Measurements from ENCODE around the gene STN1.

STN1 gene

DNA sequence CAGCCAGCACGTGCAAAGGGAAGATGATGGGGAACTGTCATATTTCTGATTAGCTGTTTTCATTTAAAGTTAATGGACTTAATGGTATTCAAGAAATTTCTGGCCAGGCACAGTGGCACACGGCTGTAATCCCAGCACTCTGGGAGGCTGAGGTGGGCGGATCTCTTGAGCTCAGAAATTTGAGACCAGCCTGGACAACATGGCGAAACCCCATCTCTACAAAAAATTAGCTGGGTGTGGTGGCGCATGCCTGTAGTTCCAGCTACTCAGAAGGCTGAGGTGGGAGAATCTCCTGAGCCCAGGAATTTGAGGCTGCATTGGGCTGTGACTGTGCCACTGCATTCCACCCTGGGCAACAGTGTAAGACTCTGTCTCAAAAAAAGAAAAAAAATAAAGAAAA, 18.7 kb downstream of the STN1 start:
- Histone ChIP-seq H3K36me3 (ENCODE audit: control insufficient read depth, insufficient read depth, low read length) (peaks cover 59% of the 10 kb centered on the region), H3K27me3 (replicated peaks; ENCODE audit: control insufficient read depth, insufficient read depth, low read length, poor library complexity, severe bottlenecking) (no peaks in the 10 kb centered on the region)

DNA sequence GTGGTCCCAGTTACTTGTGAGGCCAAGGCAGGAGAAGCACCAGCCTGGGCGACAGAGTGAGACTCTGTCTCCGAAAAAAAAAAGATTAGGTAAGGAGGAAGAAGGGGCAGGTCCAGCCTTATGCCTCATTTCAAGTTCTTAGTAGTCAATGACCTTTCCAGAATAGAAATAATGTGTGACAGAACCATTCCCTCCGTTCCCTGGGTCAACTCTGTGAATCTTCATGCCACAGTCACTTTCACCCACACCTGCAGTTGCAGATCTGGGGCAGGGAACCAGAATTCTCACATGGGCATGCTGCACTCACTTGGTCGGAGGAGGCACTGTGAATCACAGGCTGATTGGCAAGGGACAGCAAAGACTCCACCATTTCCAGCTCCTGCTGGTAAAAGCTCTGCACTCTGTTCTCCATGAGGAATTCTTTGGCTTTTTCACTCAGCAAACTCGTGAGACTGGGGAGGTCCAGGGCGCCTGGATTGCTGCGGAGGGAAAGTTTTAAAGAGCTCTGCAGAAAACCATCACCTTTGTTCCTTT, 20.7 kb downstream of the STN1 start:
- Histone ChIP-seq H3K4me1 (ENCODE audit: control insufficient read depth, insufficient read depth, low read length, poor library complexity, severe bottlenecking) (peaks cover 29% of the 10 kb centered on the region), H3K27me3 (replicated peaks; ENCODE audit: control insufficient read depth, insufficient read depth, low read length, poor library complexity, severe bottlenecking) (no peaks in the 10 kb centered on the region), H3K4me3 (ENCODE audit: insufficient read depth, low read depth, low read length, poor library complexity, severe bottlenecking) (no peak overlapping the region), H3K27ac (ENCODE audit: insufficient read depth, low read length, poor library complexity, severe bottlenecking) (no peak overlapping the region), H3K36me3 (ENCODE audit: control insufficient read depth, insufficient read depth, low read length) (peaks cover 56% of the 10 kb centered on the region), H3K9me3 (ENCODE audit: control insufficient read depth, low read length) (no peaks in the 10 kb centered on the region)
- DNase-seq: no peak

More for the DNA sequence above, 18.7 kb downstream of the STN1 start:
- no peak for DNase-seq
- Histone ChIP-seq H3K27ac (ENCODE audit: insufficient read depth, low read length, poor library complexity, severe bottlenecking) (no peak overlapping the region), H3K4me3 (ENCODE audit: insufficient read depth, low read depth, low read length, poor library complexity, severe bottlenecking) (no peak overlapping the region), H3K4me1 (ENCODE audit: control insufficient read depth, insufficient read depth, low read length, poor library complexity, severe bottlenecking) (peaks cover 31% of the 10 kb centered on the region), H3K9me3 (ENCODE audit: control insufficient read depth, low read length) (no peaks in the 10 kb centered on the region)

DNA sequence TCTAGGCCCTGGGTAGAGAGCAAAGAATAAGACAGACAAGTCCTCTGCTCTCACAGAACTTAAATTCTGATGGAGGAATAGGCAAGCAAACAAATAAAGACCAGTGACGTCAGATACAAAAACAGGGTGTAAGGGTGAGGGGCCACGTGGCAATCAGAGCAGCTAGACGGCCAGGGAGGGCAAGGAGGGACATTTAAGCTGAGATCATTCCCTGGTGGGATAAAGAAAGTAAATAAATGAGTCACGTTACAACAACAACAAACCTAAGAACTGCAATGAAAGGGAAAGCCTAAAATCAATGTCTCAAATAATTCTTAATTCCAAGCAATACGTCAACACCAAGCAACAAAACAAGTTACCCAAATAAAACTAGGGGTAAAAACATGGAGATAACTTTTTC, 21.8 kb downstream of the STN1 start:
- Histone ChIP-seq H3K27me3 (replicated peaks; ENCODE audit: control insufficient read depth, insufficient read depth, low read length, poor library complexity, severe bottlenecking) (no peaks in the 10 kb centered on the region), H3K36me3 (ENCODE audit: control insufficient read depth, insufficient read depth, low read length) (peaks cover 64% of the 10 kb centered on the region), H3K9me3 (ENCODE audit: control insufficient read depth, low read length) (no peaks in the 10 kb centered on the region), H3K27ac (ENCODE audit: insufficient read depth, low read length, poor library complexity, severe bottlenecking) (no peak overlapping the region), H3K4me1 (ENCODE audit: control insufficient read depth, insufficient read depth, low read length, poor library complexity, severe bottlenecking) (peaks cover 23% of the 10 kb centered on the region), H3K4me3 (ENCODE audit: insufficient read depth, low read depth, low read length, poor library complexity, severe bottlenecking) (no peak overlapping the region)
- DNase-seq: no peak

DNA sequence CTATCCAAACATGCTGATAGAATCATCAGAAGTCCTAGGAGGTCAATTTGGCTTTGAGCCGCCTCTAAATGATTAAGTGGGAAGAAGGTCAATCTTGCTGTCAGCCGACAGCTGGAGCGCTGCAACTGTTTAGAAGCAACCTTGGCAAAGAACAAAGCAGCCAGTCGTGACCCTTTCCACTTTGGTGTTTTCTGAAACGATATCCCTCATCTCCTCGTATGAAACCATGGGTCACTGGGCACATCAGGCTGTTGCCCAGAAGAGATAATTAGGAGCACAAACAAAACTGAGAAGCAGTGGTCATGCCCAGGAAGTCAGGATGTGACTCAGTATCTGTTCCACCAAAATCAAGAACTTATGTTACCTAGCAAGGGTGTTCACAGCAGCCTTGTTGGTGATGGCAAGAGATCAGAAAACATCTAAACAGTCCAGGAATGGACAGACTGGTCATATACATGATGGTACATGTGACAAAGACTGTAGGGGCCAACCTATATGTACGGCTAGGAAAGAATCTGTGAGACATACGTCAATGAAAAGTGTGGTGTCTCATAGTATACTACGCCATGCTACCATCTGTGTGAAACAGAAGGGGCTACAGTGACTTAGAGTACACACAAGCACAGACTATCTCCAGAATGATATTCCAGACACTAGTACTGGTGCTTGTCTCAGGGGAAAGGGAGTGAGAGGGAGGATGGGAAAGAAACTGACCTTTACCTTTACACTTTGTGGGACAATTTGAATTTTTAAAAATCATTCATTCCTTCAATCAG, 22.4 kb downstream of the STN1 start:
- no peak for DNase-seq
- Histone ChIP-seq H3K27me3 (replicated peaks; ENCODE audit: control insufficient read depth, insufficient read depth, low read length, poor library complexity, severe bottlenecking) (no peaks in the 10 kb centered on the region), H3K27ac (ENCODE audit: insufficient read depth, low read length, poor library complexity, severe bottlenecking) (peak overlapping the region; percentile 42), H3K36me3 (ENCODE audit: control insufficient read depth, insufficient read depth, low read length) (peaks cover 69% of the 10 kb centered on the region), H3K4me3 (ENCODE audit: insufficient read depth, low read depth, low read length, poor library complexity, severe bottlenecking) (no peak overlapping the region), H3K4me1 (ENCODE audit: control insufficient read depth, insufficient read depth, low read length, poor library complexity, severe bottlenecking) (peaks cover 23% of the 10 kb centered on the region), H3K9me3 (ENCODE audit: control insufficient read depth, low read length) (no peaks in the 10 kb centered on the region)

DNA sequence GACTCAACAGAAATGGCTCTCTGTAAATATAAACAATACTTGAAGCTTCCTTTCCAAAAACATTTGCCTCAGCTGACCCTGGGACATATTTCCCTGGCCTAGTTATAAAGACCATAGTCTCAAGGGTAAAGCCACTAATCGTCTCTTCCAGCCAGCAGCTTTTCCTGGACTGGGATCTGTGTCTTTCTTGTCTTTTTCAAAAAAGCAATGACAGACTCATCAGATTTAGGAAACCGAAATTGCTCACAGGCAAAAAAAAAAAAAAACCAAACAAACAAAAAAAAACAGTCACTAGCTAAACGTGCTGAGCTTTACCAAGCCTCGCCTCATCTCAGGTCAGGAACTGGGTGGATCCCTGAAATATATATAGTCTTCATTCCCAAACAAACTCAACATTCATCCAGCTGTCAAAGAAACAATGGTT, 23.5 kb downstream of the STN1 start:
- Histone ChIP-seq H3K27me3 (replicated peaks; ENCODE audit: control insufficient read depth, insufficient read depth, low read length, poor library complexity, severe bottlenecking) (no peaks in the 10 kb centered on the region), H3K27ac (ENCODE audit: insufficient read depth, low read length, poor library complexity, severe bottlenecking) (peak overlapping the region; percentile 42), H3K4me1 (ENCODE audit: control insufficient read depth, insufficient read depth, low read length, poor library complexity, severe bottlenecking) (peaks cover 23% of the 10 kb centered on the region), H3K36me3 (ENCODE audit: control insufficient read depth, insufficient read depth, low read length) (peaks cover 66% of the 10 kb centered on the region), H3K9me3 (ENCODE audit: control insufficient read depth, low read length) (no peaks in the 10 kb centered on the region), H3K4me3 (ENCODE audit: insufficient read depth, low read depth, low read length, poor library complexity, severe bottlenecking) (no peak overlapping the region)
- DNase-seq: no peak

DNA sequence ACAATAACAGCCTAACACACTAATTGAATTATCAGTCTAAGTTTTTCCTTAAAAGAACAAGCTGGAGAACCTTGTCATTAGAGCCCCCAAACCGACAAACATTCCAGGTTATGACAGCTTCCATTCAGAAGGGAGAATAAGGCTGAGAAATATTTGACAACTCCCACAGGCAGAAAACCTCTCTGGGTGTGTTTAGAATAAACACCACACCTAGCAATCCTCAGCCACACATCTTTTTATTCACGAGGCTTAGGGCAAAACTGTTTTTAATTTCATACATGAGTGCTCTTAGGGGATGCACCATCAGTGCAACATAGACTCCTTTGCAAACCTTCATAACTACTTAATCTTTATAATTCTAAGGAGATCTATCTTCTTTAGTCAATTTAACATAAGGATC, 24.2 kb downstream of the STN1 start:
- no peaks in the 10 kb centered on the region for H3K27me3 ChIP-seq (replicated peaks; ENCODE audit: control insufficient read depth, insufficient read depth, low read length, poor library complexity, severe bottlenecking)
- peaks cover 23% of the 10 kb centered on the region for H3K4me1 ChIP-seq (ENCODE audit: control insufficient read depth, insufficient read depth, low read length, poor library complexity, severe bottlenecking)
- H3K27ac ChIP-seq (ENCODE audit: insufficient read depth, low read length, poor library complexity, severe bottlenecking): peak overlapping the region; percentile 42
- no peak overlapping the region for H3K4me3 ChIP-seq (ENCODE audit: insufficient read depth, low read depth, low read length, poor library complexity, severe bottlenecking)
- peaks cover 59% of the 10 kb centered on the region for H3K36me3 ChIP-seq (ENCODE audit: control insufficient read depth, insufficient read depth, low read length)
- DNase-seq: no peak
- no peaks in the 10 kb centered on the region for H3K9me3 ChIP-seq (ENCODE audit: control insufficient read depth, low read length)

DNA sequence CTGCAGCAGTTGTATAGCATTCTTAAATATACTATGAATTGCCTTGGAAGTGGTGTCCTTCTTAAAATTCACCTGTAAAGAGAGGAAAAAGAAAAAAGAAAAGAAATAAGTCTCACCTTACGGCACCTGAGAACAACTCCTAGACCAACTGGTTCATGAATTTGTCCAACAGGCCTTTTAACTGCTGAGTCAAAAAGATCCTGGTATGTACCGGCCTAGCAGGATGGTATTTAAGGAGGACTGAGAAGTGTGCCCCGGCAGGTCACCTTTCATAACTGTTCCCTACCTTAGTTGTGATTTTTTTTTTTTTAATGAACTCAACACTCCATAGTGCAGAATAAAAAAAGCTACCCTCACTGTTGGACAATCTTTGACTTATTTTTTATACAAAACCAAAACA, 25.8 kb downstream of the STN1 start:
- H3K27ac ChIP-seq (ENCODE audit: insufficient read depth, low read length, poor library complexity, severe bottlenecking): no peak overlapping the region
- H3K4me1 ChIP-seq (ENCODE audit: control insufficient read depth, insufficient read depth, low read length, poor library complexity, severe bottlenecking): peaks cover 23% of the 10 kb centered on the region
- no peaks in the 10 kb centered on the region for H3K27me3 ChIP-seq (replicated peaks; ENCODE audit: control insufficient read depth, insufficient read depth, low read length, poor library complexity, severe bottlenecking)

DNA sequence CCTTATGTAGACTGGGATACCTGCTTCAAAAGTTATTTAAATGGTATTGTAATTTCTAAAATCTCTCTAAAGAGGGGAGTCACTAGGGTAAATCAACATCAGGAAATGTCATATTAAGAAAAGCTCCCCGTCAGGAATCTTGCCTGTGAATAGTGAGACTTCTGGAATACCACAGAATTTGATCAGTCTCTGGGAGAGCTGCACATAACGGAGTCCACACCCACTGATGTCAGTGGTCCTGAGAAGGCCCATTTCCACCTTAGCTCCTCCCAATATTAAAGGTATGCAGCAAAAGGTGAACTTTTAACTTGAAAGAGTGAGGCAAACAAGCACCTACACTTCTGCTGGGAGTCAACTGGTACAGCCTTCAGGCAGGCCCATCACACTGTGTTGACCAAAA, 27.3 kb downstream of the STN1 start:
- peaks cover 54% of the 10 kb centered on the region for H3K36me3 ChIP-seq (ENCODE audit: control insufficient read depth, insufficient read depth, low read length)
- no peaks in the 10 kb centered on the region for H3K27me3 ChIP-seq (replicated peaks; ENCODE audit: control insufficient read depth, insufficient read depth, low read length, poor library complexity, severe bottlenecking)
- H3K9me3 ChIP-seq (ENCODE audit: control insufficient read depth, low read length): no peaks in the 10 kb centered on the region
- H3K27ac ChIP-seq (ENCODE audit: insufficient read depth, low read length, poor library complexity, severe bottlenecking): peak overlapping the region; percentile 29
- DNase-seq: no peak
- no peak overlapping the region for H3K4me3 ChIP-seq (ENCODE audit: insufficient read depth, low read depth, low read length, poor library complexity, severe bottlenecking)
- peaks cover 15% of the 10 kb centered on the region for H3K4me1 ChIP-seq (ENCODE audit: control insufficient read depth, insufficient read depth, low read length, poor library complexity, severe bottlenecking)

More for the DNA sequence above, 25.8 kb downstream of the STN1 start:
- H3K36me3 ChIP-seq (ENCODE audit: control insufficient read depth, insufficient read depth, low read length): peaks cover 54% of the 10 kb centered on the region
- no peak for DNase-seq
- H3K4me3 ChIP-seq (ENCODE audit: insufficient read depth, low read depth, low read length, poor library complexity, severe bottlenecking): no peak overlapping the region
- no peaks in the 10 kb centered on the region for H3K9me3 ChIP-seq (ENCODE audit: control insufficient read depth, low read length)

DNA sequence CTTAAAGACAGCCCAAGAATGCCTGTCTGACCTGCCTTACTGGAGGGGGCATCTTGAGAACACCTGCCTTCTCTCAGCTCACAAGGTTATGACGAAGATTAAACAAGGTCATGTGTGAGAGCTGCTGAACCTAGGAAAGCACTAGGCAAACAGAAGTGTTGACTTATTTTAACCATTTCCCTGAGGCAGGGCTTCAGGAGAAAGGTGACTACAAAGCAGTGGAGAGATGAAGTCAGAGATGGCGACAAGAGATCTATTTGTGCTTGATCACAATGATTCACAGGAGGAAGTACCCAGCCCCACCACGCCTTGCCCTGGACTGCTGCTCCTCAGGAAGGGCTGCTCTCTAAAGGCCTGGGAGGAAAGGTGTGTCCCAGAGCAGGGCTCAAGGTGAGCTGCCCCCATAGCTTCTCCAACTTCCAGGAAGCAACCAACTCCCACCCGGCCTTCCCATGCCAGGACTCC, 27.8 kb downstream of the STN1 start:
- no peaks in the 10 kb centered on the region for H3K27me3 ChIP-seq (replicated peaks; ENCODE audit: control insufficient read depth, insufficient read depth, low read length, poor library complexity, severe bottlenecking)
- no peaks in the 10 kb centered on the region for H3K9me3 ChIP-seq (ENCODE audit: control insufficient read depth, low read length)
- H3K27ac ChIP-seq (ENCODE audit: insufficient read depth, low read length, poor library complexity, severe bottlenecking): peak overlapping the region; percentile 29
- no peak for DNase-seq
- H3K36me3 ChIP-seq (ENCODE audit: control insufficient read depth, insufficient read depth, low read length): peaks cover 54% of the 10 kb centered on the region
- no peak overlapping the region for H3K4me3 ChIP-seq (ENCODE audit: insufficient read depth, low read depth, low read length, poor library complexity, severe bottlenecking)
- H3K4me1 ChIP-seq (ENCODE audit: control insufficient read depth, insufficient read depth, low read length, poor library complexity, severe bottlenecking): peaks cover 10% of the 10 kb centered on the region

DNA sequence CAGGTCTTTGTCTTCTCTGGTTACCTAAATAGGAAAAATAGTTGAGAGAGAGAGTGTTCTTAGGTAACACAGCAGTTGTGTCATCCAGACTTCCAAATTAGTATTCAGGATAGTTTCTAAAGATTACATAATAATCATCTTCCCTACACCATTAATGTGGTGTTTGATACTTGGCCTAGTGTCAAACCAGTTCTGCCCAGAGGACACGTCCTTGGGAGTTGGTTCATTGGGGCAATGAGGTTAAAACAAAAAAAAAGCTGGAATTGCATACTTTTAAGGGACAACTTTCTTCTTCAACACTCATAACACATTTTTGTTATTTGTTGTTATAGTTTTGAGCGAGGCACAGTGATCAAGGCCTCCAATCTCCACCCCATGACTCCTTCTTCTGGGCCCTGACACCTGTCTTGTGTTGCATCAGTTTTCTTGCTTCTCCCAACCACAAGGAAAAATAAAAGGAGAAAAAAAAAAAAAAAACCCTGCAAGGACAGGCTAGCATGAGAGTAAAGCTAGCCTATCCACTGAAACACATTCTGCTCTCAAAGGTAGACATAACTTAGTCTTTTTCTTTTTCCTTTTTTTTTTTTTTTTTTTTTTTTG, 28.8 kb downstream of the STN1 start:
- Histone ChIP-seq H3K4me3 (ENCODE audit: insufficient read depth, low read depth, low read length, poor library complexity, severe bottlenecking) (no peak overlapping the region), H3K36me3 (ENCODE audit: control insufficient read depth, insufficient read depth, low read length) (peaks cover 57% of the 10 kb centered on the region), H3K27me3 (replicated peaks; ENCODE audit: control insufficient read depth, insufficient read depth, low read length, poor library complexity, severe bottlenecking) (no peaks in the 10 kb centered on the region), H3K4me1 (ENCODE audit: control insufficient read depth, insufficient read depth, low read length, poor library complexity, severe bottlenecking) (peaks cover under 1% of the 10 kb centered on the region), H3K9me3 (ENCODE audit: control insufficient read depth, low read length) (no peaks in the 10 kb centered on the region), H3K27ac (ENCODE audit: insufficient read depth, low read length, poor library complexity, severe bottlenecking) (no peak overlapping the region)
- no peak for DNase-seq
